ENCODE data around the gene PARD3.

DNA sequence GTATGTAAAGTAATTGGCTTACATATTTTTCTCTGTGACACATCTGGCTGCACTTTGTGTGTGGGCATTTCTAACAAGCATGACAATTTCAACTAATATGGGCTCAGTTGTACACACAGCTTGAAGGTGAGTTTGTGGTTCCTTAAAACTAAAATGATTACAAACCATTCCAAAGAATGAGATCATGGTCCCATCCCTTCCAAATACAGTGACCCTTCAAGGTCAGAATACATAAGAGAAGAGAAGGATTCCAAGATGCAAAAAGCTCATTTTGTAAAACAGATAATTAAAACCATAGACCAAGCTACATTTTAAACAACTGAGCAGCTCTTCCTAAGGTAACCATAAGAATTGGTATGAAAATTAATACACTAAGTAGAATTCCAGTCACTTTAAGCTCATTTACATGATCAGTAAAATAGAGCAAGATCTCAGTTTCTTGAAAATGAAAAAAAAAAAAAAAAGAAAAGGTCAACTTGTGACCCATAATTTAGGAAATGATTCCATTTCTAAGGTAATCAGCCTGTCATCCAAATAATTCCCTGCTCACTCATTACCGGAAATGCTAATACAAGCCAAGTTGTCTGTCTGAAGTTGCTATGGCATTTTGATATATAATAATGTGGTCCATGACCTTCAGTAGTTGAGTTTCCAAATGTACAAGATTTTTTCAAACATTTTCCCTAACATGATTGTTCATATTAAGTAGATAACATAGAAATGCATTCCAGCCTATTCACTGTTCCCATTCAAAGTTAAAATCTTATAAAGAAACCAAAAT, 688.5 kb downstream of the PARD3 start:
- TF ChIP-seq, protein P1, sequence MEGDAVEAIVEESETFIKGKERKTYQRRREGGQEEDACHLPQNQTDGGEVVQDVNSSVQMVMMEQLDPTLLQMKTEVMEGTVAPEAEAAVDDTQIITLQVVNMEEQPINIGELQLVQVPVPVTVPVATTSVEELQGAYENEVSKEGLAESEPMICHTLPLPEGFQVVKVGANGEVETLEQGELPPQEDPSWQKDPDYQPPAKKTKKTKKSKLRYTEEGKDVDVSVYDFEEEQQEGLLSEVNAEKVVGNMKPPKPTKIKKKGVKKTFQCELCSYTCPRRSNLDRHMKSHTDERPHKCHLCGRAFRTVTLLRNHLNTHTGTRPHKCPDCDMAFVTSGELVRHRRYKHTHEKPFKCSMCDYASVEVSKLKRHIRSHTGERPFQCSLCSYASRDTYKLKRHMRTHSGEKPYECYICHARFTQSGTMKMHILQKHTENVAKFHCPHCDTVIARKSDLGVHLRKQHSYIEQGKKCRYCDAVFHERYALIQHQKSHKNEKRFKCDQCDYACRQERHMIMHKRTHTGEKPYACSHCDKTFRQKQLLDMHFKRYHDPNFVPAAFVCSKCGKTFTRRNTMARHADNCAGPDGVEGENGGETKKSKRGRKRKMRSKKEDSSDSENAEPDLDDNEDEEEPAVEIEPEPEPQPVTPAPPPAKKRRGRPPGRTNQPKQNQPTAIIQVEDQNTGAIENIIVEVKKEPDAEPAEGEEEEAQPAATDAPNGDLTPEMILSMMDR (IDR thresholded peaks at IDR 0.05), result no peak
- TF ChIP-seq POLR2A (IDR thresholded peaks at IDR 0.05; ENCODE audit: low read depth), result no peak
